HG03064 (cell line): Measurements from ENCODE around the gene PBX1.

Source experiments
- ATAC-seq: cut with Tn5 transposase; IDR thresholded peaks from one replicate; pipeline ENCODE4 v1.9.1; 2021; ENCODE audit warnings: low read depth; ENCODE audit not compliant: unreplicated experiment

PBX1 gene

GRCh38 chr1:164562947-164563520 is 4.0 kb downstream of the PBX1 start:
- ATAC-seq, result no peak

- no peak for ATAC-seq
These were observed 4.9 kb downstream of the PBX1 start for GRCh38 chr1:164563721-164564360.

GRCh38 chr1:164564378-164564777 is 5.4 kb downstream of the PBX1 start:
- ATAC-seq, result no peak

GRCh38 chr1:164565357-164565756 is 6.4 kb downstream of the PBX1 start:
- ATAC-seq, result no peak

GRCh38 chr1:164567774-164568173 is 8.8 kb downstream of the PBX1 start:
- ATAC-seq, result no peak

- ATAC-seq, result no peak
These were observed 10.3 kb downstream of the PBX1 start for GRCh38 chr1:164569241-164569640.

GRCh38 chr1:164569866-164570265 is 10.9 kb downstream of the PBX1 start:
- no peak for ATAC-seq

- no peak for ATAC-seq
These were observed 12.3 kb downstream of the PBX1 start for GRCh38 chr1:164571333-164571732.

GRCh38 chr1:164575356-164575886 is 16.4 kb downstream of the PBX1 start:
- ATAC-seq, result no peak

GRCh38 chr1:164576291-164577271 is 17.6 kb downstream of the PBX1 start:
- ATAC-seq, result no peak

- no peak for ATAC-seq
These were observed 18.3 kb downstream of the PBX1 start for GRCh38 chr1:164577291-164577690.

- no peak for ATAC-seq
These were observed 19.7 kb downstream of the PBX1 start for GRCh38 chr1:164578479-164579200.

GRCh38 chr1:164579381-164579780 is 20.4 kb downstream of the PBX1 start:
- no peak for ATAC-seq

GRCh38 chr1:164581762-164582161 is 22.8 kb downstream of the PBX1 start:
- ATAC-seq, result no peak

GRCh38 chr1:164583196-164583595 is 24.2 kb downstream of the PBX1 start:
- no peak for ATAC-seq

GRCh38 chr1:164583835-164584539 is 25.0 kb downstream of the PBX1 start:
- no peak for ATAC-seq

- ATAC-seq, result no peak
These were observed 27.6 kb downstream of the PBX1 start for GRCh38 chr1:164586591-164586990.

GRCh38 chr1:164587617-164588501 is 28.9 kb downstream of the PBX1 start:
- ATAC-seq, result no peak
